GM23338 (cell line): Measurements from ENCODE around the gene FAM124B. TPM values are rescaled to one million over a fixed set of nuclear protein-coding genes. Genes with fewer than 3 reads are reported as not detected.

Source experiments
- ATAC-seq: fragments of 200-7000 bp; cut with Tn5 transposase; 3 replicates; pipeline ENCODE4 v1.9.1; 2020
- DNase-seq: peaks from one replicate; pipeline ENCODE4 v3.0.0-alpha.2; 2015; ENCODE audit warnings: low spot score
- H2AFZ ChIP-seq: fragments of 200-600 bp; sonication (generic); 2 replicates; pipeline ENCODE4 v1.8.0; 2016; ENCODE audit warnings: antibody characterized with exemption, mild to moderate bottlenecking, moderate library complexity
- H3F3A ChIP-seq: fragments of 200-600 bp; sonication (generic); replicated peaks from 2 replicates; pipeline ENCODE4 v1.8.0; 2017; ENCODE audit warnings: antibody characterized with exemption, mixed run types, low read depth
- H3K27ac ChIP-seq: fragments of 200-600 bp; sonication (generic); 2 replicates; pipeline ENCODE4 v1.6.1; 2016; ENCODE audit warnings: low read depth
- H3K27me3 ChIP-seq: fragments of 200-600 bp; sonication (generic); 2 replicates; pipeline ENCODE4 v1.8.0; 2016; ENCODE audit warnings: mild to moderate bottlenecking, mixed run types, moderate library complexity; ENCODE audit not compliant: insufficient read depth
- H3K36me3 ChIP-seq: fragments of 200-600 bp; sonication (generic); 2 replicates; pipeline ENCODE4 v1.8.0; 2016; ENCODE audit warnings: mild to moderate bottlenecking; ENCODE audit not compliant: insufficient read depth
- H3K4me1 ChIP-seq: fragments of 200-600 bp; sonication (generic); 2 replicates; pipeline ENCODE4 v1.8.0; 2016; ENCODE audit warnings: mild to moderate bottlenecking, moderate library complexity; ENCODE audit not compliant: insufficient read depth
- H3K4me2 ChIP-seq: fragments of 200-600 bp; sonication (generic); 2 replicates; pipeline ENCODE4 v1.7.1; 2017; ENCODE audit warnings: mixed run types
- H3K4me3 ChIP-seq: fragments of 200-600 bp; sonication (generic); 2 replicates; pipeline ENCODE4 v1.6.1; 2016; ENCODE audit warnings: mixed run types
- H3K79me2 ChIP-seq: fragments of 200-600 bp; sonication (generic); replicated peaks from 2 replicates; pipeline ENCODE4 v1.8.0; 2017; ENCODE audit warnings: mild to moderate bottlenecking; ENCODE audit not compliant: insufficient read depth
- H3K9me2 ChIP-seq: fragments of 200-600 bp; sonication (generic); 2 replicates; pipeline ENCODE4 v1.8.0; 2017; ENCODE audit not compliant: insufficient read depth
- H4K20me1 ChIP-seq: fragments of 200-600 bp; sonication (generic); replicated peaks from 2 replicates; pipeline ENCODE4 v1.8.0; 2017; ENCODE audit warnings: mild to moderate bottlenecking; ENCODE audit not compliant: insufficient read depth
- H3K27ac Mint-ChIP-seq: 2 replicates; pipeline ENCODE4 v1.8.0; 2020; ENCODE audit warnings: inconsistent platforms, mild to moderate bottlenecking, moderate library complexity, mixed read lengths
- H3K27me3 Mint-ChIP-seq: 3 replicates; pipeline ENCODE4 v1.8.0; 2022; ENCODE audit warnings: low read depth, mild to moderate bottlenecking, moderate library complexity, mixed read lengths, inconsistent platforms; ENCODE audit not compliant: insufficient read depth, poor library complexity
- H3K36me3 Mint-ChIP-seq: 3 replicates; pipeline ENCODE4 v1.8.0; 2021; ENCODE audit warnings: low read depth, mild to moderate bottlenecking, inconsistent platforms, moderate library complexity, mixed read lengths
- H3K4me1 Mint-ChIP-seq: 3 replicates; pipeline ENCODE4 v1.8.0; 2020; ENCODE audit warnings: mild to moderate bottlenecking, inconsistent platforms, mixed read lengths
- H3K4me3 Mint-ChIP-seq: 3 replicates; pipeline ENCODE4 v1.8.0; 2021; ENCODE audit warnings: moderate library complexity, mild to moderate bottlenecking, inconsistent platforms, mixed read lengths
- H3K9me3 Mint-ChIP-seq: 3 replicates; pipeline ENCODE4 v1.8.0; 2020; ENCODE audit warnings: moderate library complexity, mild to moderate bottlenecking, inconsistent platforms, mixed read lengths
- EZH2 ChIP-seq: fragments of 200-600 bp; sonication (generic); IDR thresholded peaks from one replicate; pipeline ENCODE4 v1.8.0; 2017; ENCODE audit warnings: antibody characterized with exemption, mild to moderate bottlenecking, low read depth; ENCODE audit not compliant: unreplicated experiment
- EZH2phosphoT487 ChIP-seq: fragments of 200-600 bp; sonication (generic); IDR thresholded peaks from one replicate; pipeline ENCODE4 v1.8.1; 2018; ENCODE audit warnings: antibody characterized with exemption; ENCODE audit not compliant: unreplicated experiment
- JUNB ChIP-seq: IDR thresholded peaks from one replicate; pipeline ENCODE4 v1.6.1; 2016; ENCODE audit warnings: antibody characterized with exemption; ENCODE audit not compliant: unreplicated experiment
- NANOG ChIP-seq: IDR thresholded peaks from 2 replicates; pipeline ENCODE4 v1.6.1; 2016; ENCODE audit warnings: antibody characterized with exemption, borderline replicate concordance
- POLR2AphosphoS5 ChIP-seq: IDR thresholded peaks from 2 replicates; pipeline ENCODE4 v1.6.1; 2016; ENCODE audit warnings: antibody characterized with exemption, low read depth
- STAT1 ChIP-seq: IDR thresholded peaks from one replicate; pipeline ENCODE4 v1.6.1; 2016; ENCODE audit warnings: antibody characterized with exemption; ENCODE audit not compliant: unreplicated experiment
- ZNF114 ChIP-seq: fragments of 250-450 bp; sonication (Bioruptor Pico); IDR thresholded peaks from 2 replicates; pipeline ENCODE4 v1.5.0; 2020; ENCODE audit warnings: mild to moderate bottlenecking, moderate library complexity
- ZNF331 ChIP-seq: fragments of 250-450 bp; sonication (Bioruptor Pico); IDR thresholded peaks from 2 replicates; pipeline ENCODE4 v1.5.0; 2020; ENCODE audit warnings: low read depth, mild to moderate bottlenecking, moderate library complexity
- polyA plus RNA-seq: library from polyadenylated mRNA; unstranded; fragments of >200 nt; fragmentation: Nextera tagmentation; extraction: Ambion mirVana; gene quantifications from 2 replicates; pipeline ENCODE4 v1.2.1, GENCODE V29; 2016
- total RNA-seq: library from RNA; depleted of rRNA; stranded (reverse); fragments of >200 nt; shearing (Covaris generic); gene quantifications from 2 replicates; pipeline ENCODE4 v1.2.3, GENCODE V29; 2014
- TF ChIP-seq, protein P1 (sequence below): IDR thresholded peaks from one replicate; pipeline ENCODE4 v1.6.1; 2018; ENCODE audit warnings: antibody characterized with exemption; ENCODE audit not compliant: unreplicated experiment
- TF ChIP-seq, protein P2 (sequence below): fragments of 250-450 bp; sonication (Bioruptor Pico); IDR thresholded peaks from 2 replicates; pipeline ENCODE4 v1.5.0; 2020; ENCODE audit warnings: mild to moderate bottlenecking, moderate library complexity
- TF ChIP-seq, protein P3 (sequence below), 2 experiments: fragments of 200-600 bp in 1 of 2; sonication (generic) in 1 of 2; conservative IDR thresholded peaks; 2 replicates each; pipeline versions ENCODE4 v1.5.1 to v1.6.1; 2016 to 2017; ENCODE audit warnings: antibody characterized with exemption in 2 of 2, low read depth in 2 of 2, mild to moderate bottlenecking in 2 of 2, moderate library complexity in 1 of 2

Gene FAM124B
- total and polyA plus RNA-seq, 2 experiments from 2014 or later = 3.0 to 6.9 TPM

DNA sequence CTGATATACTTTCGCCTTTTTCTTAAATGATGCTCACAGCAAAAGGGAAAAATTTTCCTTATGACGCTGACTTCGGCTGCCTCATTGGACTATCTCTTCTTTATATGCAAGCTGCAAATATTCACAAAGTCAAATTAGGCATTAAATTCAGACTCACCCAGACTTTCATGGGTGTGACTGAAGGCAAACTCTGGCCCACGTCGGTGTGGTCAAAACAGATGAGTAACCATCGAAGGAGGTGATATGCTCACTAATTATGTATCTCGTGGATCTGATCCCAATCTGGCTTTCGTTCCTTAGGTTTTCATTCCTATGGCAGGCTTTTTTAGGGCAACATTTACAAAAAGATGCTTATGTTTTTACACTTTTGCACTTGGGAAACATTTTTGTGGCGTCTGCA, 36.6 kb downstream of the FAM124B start:
- H4K20me1 ChIP-seq = no peaks in the 10 kb centered on the region
- no peak overlapping the region for H3K27ac ChIP-seq
- ATAC-seq (no peak), DNase-seq (no peak)
- H3K4me1 ChIP-seq = no peaks in the 10 kb centered on the region
- Mint-ChIP-seq H3K27me3 (no peaks in the 10 kb centered on the region), H3K9me3 (no peaks in the 10 kb centered on the region; the same call in 1 of the 3 replicates), H3K4me3 (no peak overlapping the region), H3K27ac (no peak overlapping the region), H3K36me3 (no peaks in the 10 kb centered on the region), H3K4me1 (no peaks in the 10 kb centered on the region)
- no peak for TF ChIP-seq EZH2phosphoT487
- TF ChIP-seq EZH2 = no peak
- no peak for TF ChIP-seq JUNB
- no peak for TF ChIP-seq POLR2AphosphoS5
- TF ChIP-seq, protein P1, sequence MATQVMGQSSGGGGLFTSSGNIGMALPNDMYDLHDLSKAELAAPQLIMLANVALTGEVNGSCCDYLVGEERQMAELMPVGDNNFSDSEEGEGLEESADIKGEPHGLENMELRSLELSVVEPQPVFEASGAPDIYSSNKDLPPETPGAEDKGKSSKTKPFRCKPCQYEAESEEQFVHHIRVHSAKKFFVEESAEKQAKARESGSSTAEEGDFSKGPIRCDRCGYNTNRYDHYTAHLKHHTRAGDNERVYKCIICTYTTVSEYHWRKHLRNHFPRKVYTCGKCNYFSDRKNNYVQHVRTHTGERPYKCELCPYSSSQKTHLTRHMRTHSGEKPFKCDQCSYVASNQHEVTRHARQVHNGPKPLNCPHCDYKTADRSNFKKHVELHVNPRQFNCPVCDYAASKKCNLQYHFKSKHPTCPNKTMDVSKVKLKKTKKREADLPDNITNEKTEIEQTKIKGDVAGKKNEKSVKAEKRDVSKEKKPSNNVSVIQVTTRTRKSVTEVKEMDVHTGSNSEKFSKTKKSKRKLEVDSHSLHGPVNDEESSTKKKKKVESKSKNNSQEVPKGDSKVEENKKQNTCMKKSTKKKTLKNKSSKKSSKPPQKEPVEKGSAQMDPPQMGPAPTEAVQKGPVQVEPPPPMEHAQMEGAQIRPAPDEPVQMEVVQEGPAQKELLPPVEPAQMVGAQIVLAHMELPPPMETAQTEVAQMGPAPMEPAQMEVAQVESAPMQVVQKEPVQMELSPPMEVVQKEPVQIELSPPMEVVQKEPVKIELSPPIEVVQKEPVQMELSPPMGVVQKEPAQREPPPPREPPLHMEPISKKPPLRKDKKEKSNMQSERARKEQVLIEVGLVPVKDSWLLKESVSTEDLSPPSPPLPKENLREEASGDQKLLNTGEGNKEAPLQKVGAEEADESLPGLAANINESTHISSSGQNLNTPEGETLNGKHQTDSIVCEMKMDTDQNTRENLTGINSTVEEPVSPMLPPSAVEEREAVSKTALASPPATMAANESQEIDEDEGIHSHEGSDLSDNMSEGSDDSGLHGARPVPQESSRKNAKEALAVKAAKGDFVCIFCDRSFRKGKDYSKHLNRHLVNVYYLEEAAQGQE = no peak
- TF ChIP-seq, protein P2, sequence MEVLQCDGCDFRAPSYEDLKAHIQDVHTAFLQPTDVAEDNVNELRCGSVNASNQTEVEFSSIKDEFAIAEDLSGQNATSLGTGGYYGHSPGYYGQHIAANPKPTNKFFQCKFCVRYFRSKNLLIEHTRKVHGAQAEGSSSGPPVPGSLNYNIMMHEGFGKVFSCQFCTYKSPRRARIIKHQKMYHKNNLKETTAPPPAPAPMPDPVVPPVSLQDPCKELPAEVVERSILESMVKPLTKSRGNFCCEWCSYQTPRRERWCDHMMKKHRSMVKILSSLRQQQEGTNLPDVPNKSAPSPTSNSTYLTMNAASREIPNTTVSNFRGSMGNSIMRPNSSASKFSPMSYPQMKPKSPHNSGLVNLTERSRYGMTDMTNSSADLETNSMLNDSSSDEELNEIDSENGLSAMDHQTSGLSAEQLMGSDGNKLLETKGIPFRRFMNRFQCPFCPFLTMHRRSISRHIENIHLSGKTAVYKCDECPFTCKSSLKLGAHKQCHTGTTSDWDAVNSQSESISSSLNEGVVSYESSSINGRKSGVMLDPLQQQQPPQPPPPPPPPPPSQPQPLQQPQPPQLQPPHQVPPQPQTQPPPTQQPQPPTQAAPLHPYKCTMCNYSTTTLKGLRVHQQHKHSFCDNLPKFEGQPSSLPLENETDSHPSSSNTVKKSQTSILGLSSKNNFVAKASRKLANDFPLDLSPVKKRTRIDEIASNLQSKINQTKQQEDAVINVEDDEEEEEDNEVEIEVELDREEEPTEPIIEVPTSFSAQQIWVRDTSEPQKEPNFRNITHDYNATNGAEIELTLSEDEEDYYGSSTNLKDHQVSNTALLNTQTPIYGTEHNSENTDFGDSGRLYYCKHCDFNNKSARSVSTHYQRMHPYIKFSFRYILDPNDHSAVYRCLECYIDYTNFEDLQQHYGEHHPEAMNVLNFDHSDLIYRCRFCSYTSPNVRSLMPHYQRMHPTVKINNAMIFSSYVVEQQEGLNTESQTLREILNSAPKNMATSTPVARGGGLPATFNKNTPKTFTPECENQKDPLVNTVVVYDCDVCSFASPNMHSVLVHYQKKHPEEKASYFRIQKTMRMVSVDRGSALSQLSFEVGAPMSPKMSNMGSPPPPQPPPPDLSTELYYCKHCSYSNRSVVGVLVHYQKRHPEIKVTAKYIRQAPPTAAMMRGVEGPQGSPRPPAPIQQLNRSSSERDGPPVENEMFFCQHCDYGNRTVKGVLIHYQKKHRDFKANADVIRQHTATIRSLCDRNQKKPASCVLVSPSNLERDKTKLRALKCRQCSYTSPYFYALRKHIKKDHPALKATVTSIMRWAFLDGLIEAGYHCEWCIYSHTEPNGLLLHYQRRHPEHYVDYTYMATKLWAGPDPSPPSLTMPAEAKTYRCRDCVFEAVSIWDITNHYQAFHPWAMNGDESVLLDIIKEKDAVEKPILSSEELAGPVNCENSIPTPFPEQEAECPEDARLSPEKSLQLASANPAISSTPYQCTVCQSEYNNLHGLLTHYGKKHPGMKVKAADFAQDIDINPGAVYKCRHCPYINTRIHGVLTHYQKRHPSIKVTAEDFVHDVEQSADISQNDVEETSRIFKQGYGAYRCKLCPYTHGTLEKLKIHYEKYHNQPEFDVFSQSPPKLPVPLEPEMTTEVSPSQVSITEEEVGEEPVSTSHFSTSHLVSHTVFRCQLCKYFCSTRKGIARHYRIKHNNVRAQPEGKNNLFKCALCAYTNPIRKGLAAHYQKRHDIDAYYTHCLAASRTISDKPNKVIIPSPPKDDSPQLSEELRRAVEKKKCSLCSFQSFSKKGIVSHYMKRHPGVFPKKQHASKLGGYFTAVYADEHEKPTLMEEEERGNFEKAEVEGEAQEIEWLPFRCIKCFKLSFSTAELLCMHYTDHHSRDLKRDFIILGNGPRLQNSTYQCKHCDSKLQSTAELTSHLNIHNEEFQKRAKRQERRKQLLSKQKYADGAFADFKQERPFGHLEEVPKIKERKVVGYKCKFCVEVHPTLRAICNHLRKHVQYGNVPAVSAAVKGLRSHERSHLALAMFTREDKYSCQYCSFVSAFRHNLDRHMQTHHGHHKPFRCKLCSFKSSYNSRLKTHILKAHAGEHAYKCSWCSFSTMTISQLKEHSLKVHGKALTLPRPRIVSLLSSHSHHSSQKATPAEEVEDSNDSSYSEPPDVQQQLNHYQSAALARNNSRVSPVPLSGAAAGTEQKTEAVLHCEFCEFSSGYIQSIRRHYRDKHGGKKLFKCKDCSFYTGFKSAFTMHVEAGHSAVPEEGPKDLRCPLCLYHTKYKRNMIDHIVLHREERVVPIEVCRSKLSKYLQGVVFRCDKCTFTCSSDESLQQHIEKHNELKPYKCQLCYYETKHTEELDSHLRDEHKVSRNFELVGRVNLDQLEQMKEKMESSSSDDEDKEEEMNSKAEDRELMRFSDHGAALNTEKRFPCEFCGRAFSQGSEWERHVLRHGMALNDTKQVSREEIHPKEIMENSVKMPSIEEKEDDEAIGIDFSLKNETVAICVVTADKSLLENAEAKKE = no peak
- no peak for TF ChIP-seq ZNF331 (CRISPR knock-in tag)
- no peak for TF ChIP-seq ZNF114 (CRISPR knock-in tag)
- TF ChIP-seq, protein P3, sequence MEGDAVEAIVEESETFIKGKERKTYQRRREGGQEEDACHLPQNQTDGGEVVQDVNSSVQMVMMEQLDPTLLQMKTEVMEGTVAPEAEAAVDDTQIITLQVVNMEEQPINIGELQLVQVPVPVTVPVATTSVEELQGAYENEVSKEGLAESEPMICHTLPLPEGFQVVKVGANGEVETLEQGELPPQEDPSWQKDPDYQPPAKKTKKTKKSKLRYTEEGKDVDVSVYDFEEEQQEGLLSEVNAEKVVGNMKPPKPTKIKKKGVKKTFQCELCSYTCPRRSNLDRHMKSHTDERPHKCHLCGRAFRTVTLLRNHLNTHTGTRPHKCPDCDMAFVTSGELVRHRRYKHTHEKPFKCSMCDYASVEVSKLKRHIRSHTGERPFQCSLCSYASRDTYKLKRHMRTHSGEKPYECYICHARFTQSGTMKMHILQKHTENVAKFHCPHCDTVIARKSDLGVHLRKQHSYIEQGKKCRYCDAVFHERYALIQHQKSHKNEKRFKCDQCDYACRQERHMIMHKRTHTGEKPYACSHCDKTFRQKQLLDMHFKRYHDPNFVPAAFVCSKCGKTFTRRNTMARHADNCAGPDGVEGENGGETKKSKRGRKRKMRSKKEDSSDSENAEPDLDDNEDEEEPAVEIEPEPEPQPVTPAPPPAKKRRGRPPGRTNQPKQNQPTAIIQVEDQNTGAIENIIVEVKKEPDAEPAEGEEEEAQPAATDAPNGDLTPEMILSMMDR (conservative IDR thresholded peaks at IDR 0.05; ENCODE audit: low read depth in 2 of 2) = no peak
- TF ChIP-seq STAT1 = no peak
- TF ChIP-seq NANOG = no peak
- no peaks in the 10 kb centered on the region for H3K36me3 ChIP-seq
- no peaks in the 10 kb centered on the region for H3K27me3 ChIP-seq
- H2AFZ ChIP-seq = peak overlapping the region; percentile 66; the same call in 1 of the 2 replicates
- no peaks in the 10 kb centered on the region for H3K79me2 ChIP-seq
- H3K4me3 ChIP-seq = no peak overlapping the region
- H3K9me2 ChIP-seq = no peaks in the 10 kb centered on the region; the same call in 1 of the 2 replicates
- no peak overlapping the region for H3K4me2 ChIP-seq
- H3F3A ChIP-seq = no peaks in the 10 kb centered on the region
